SK-N-SH treated with all-trans-retinoic acid at 6 μM for 48 hours (cell line): Measurements from ENCODE around the gene C15orf61.

ENCODE experiments used
- ESRRG ChIP-seq: fragments of 250-450 bp; sonication (Bioruptor Pico); IDR thresholded peaks from 2 replicates; pipeline ENCODE4 v1.6.1; 2021; ENCODE audit warnings: mild to moderate bottlenecking
- ZNF8 ChIP-seq: fragments of 450-650 bp; formaldehyde crosslinking; IDR thresholded peaks from 2 replicates; pipeline ENCODE4 v1.5.0; 2020; ENCODE audit warnings: mild to moderate bottlenecking, moderate library complexity

DNA sequence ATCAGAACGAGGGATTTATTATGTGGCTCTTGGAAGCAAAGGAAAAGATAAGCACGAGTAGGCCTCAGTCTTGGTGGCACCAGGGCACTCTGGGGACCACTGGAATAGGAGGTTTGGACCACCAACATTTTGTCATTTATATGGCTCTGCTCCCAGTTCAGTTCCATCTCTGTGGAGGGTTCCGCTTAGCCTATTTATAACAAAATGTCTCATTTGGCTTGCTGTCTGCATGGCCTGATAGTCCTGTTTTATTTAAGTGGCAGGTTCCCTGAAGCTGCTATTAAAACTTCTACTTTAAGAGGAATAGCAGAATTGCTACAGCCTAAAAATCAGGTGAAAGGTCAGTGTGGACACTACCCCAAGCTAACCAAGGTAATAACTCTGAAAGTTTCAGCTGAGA lies 48.7 kb downstream of the C15orf61 start:
- TF ChIP-seq ESRRG (CRISPR knock-in tag) (no peak), ZNF8 (no peak)
